Rectal smooth muscle tissue (tissue), 1 donor: ENCODE results near the gene TMEM255B.
A peak's percentile ranks its signal among the peaks of the same experiment; 100 is the strongest.

ENCODE experiments used
- H3K27ac ChIP-seq: one replicate; pipeline ENCODE4 v1.7.0; 2013; ENCODE audit warnings: low read depth, low read length, inconsistent platforms
- H3K27me3 ChIP-seq: one replicate; pipeline ENCODE4 v1.7.0; 2013; ENCODE audit warnings: low read length; ENCODE audit not compliant: control insufficient read depth, insufficient read depth
- H3K36me3 ChIP-seq: one replicate; pipeline ENCODE4 v1.7.0; 2013; ENCODE audit warnings: low read length; ENCODE audit not compliant: control insufficient read depth, insufficient read depth
- H3K4me1 ChIP-seq: one replicate; pipeline ENCODE4 v1.7.0; 2013; ENCODE audit warnings: low read length; ENCODE audit not compliant: control insufficient read depth, insufficient read depth
- H3K4me3 ChIP-seq: one replicate; pipeline ENCODE4 v1.7.0; 2013; ENCODE audit warnings: low read length
- H3K9ac ChIP-seq: one replicate; pipeline ENCODE4 v1.7.0; 2013; ENCODE audit warnings: low read length

Gene TMEM255B

GRCh38 chr13:113837560-113838355, 78.7 kb downstream of the TMEM255B start:
- H3K27ac ChIP-seq, result peak overlapping the region; percentile 72
- H3K9ac ChIP-seq, result no peak overlapping the region
- peaks cover 22% of the 10 kb centered on the region for H3K4me1 ChIP-seq
- H3K4me3 ChIP-seq, result peak overlapping the region; percentile 43
- no peaks in the 10 kb centered on the region for H3K27me3 ChIP-seq
- peaks cover 7% of the 10 kb centered on the region for H3K36me3 ChIP-seq

- Histone ChIP-seq H3K9ac (no peak overlapping the region), H3K4me1 (peaks cover 22% of the 10 kb centered on the region), H3K27ac (no peak overlapping the region), H3K4me3 (no peak overlapping the region), H3K36me3 (peaks cover 1% of the 10 kb centered on the region), H3K27me3 (no peaks in the 10 kb centered on the region)
Observed at GRCh38 chr13:113838711-113839201, 79.7 kb downstream of the TMEM255B start.

GRCh38 chr13:113839536-113840204, 80.6 kb downstream of the TMEM255B start:
- H3K27ac ChIP-seq, result no peak overlapping the region
- no peak overlapping the region for H3K9ac ChIP-seq
- no peaks in the 10 kb centered on the region for H3K27me3 ChIP-seq
- peaks cover 22% of the 10 kb centered on the region for H3K4me1 ChIP-seq
- H3K36me3 ChIP-seq, result peaks cover 2% of the 10 kb centered on the region
- no peak overlapping the region for H3K4me3 ChIP-seq

- Histone ChIP-seq H3K36me3 (peaks cover 3% of the 10 kb centered on the region), H3K4me3 (no peak overlapping the region), H3K9ac (no peak overlapping the region), H3K27me3 (no peaks in the 10 kb centered on the region), H3K4me1 (peaks cover 22% of the 10 kb centered on the region), H3K27ac (peak overlapping the region; percentile 34)
Observed at GRCh38 chr13:113840541-113841352, 81.7 kb downstream of the TMEM255B start.

GRCh38 chr13:113841353-113841650, 82.3 kb downstream of the TMEM255B start:
- Histone ChIP-seq H3K27ac (no peak overlapping the region), H3K9ac (no peak overlapping the region), H3K27me3 (no peaks in the 10 kb centered on the region), H3K36me3 (peaks cover 5% of the 10 kb centered on the region), H3K4me3 (no peak overlapping the region), H3K4me1 (peaks cover 22% of the 10 kb centered on the region)

- Histone ChIP-seq H3K36me3 (peaks cover 5% of the 10 kb centered on the region), H3K9ac (no peak overlapping the region), H3K4me3 (no peak overlapping the region), H3K4me1 (peaks cover 15% of the 10 kb centered on the region), H3K27ac (no peak overlapping the region), H3K27me3 (no peaks in the 10 kb centered on the region)
Observed at GRCh38 chr13:113842336-113843062, 83.5 kb downstream of the TMEM255B start.

- no peaks in the 10 kb centered on the region for H3K27me3 ChIP-seq
- H3K4me3 ChIP-seq, result no peak overlapping the region
- H3K27ac ChIP-seq, result no peak overlapping the region
- H3K4me1 ChIP-seq, result peaks cover 10% of the 10 kb centered on the region
- H3K9ac ChIP-seq, result no peak overlapping the region
- H3K36me3 ChIP-seq, result peaks cover 5% of the 10 kb centered on the region
Observed at GRCh38 chr13:113843063-113843654, 84.1 kb downstream of the TMEM255B start.

GRCh38 chr13:113843864-113844556, 85.0 kb downstream of the TMEM255B start:
- Histone ChIP-seq H3K4me1 (peaks cover 5% of the 10 kb centered on the region), H3K27me3 (no peaks in the 10 kb centered on the region), H3K27ac (no peak overlapping the region), H3K4me3 (no peak overlapping the region), H3K36me3 (peaks cover 5% of the 10 kb centered on the region), H3K9ac (no peak overlapping the region)

GRCh38 chr13:113845055-113845454, 86.0 kb downstream of the TMEM255B start:
- Histone ChIP-seq H3K4me3 (no peak overlapping the region), H3K27me3 (no peaks in the 10 kb centered on the region), H3K27ac (no peak overlapping the region), H3K36me3 (peaks cover 5% of the 10 kb centered on the region), H3K4me1 (peaks cover 3% of the 10 kb centered on the region), H3K9ac (no peak overlapping the region)

GRCh38 chr13:113845723-113846635, 87.0 kb downstream of the TMEM255B start:
- no peak overlapping the region for H3K27ac ChIP-seq
- no peak overlapping the region for H3K4me3 ChIP-seq
- H3K36me3 ChIP-seq, result peaks cover 5% of the 10 kb centered on the region
- no peaks in the 10 kb centered on the region for H3K4me1 ChIP-seq
- no peak overlapping the region for H3K9ac ChIP-seq
- no peaks in the 10 kb centered on the region for H3K27me3 ChIP-seq
